ENCODE data around the gene CCDC192. TPM values are rescaled to one million over a fixed set of nuclear protein-coding genes. Genes with fewer than 3 reads are reported as not detected.

CCDC192 gene
- total and polyA plus RNA-seq, 2 of the 4 experiments (the other 2 are of a cell fraction) = not detected

DNA sequence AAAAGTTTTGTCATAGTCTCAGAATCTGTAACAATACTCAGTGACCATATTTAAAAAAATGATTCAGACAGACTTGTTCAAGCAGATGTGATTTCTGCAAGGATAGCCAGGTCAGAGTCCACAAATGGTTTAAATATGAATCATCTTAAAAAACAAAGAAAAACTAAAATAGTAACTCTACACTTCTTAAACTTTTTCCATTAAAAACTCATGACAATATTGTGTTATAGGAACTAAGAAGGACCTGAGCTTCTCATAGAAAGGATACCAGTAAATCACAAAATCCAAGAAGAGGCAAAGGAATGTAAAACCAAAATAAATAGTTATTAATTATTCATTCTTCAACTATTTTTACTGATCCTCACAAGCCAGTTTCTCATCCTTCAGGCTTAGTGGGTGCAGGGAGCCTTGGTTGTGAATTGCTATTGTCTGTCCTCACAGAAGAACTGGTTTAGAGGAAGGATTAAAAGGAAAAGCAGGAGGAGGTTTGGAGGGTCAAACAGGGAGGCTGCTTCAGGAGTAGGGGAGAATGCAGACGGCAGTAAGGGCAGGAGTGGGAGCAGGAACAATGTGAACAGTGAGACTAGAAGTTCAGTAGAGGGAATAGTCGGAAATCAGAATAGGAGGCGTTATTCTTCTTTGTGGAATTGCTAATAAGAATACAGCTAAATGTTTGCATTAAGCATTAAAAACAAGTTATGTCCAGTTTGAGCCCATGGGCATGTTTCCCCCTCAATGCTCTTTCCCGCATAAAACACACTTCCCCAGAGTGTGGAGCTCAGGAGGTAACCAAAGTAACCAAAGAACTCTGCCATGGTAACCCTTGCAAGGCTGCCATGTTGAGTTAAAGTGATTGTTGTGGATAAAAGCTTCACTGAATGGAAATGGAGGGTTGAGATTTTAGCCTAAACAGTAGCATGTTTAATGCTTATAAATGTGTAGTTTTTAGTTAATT lies 110.7 kb downstream of the CCDC192 start:
- H3K9me1 ChIP-seq (ENCODE audit: insufficient read depth, low read length) = no peaks in the 10 kb centered on the region
- peak overlapping the region; percentile 79 for H3K27ac ChIP-seq (ENCODE audit: insufficient read depth, low read length)
- H2BK20ac ChIP-seq (ENCODE audit: low read depth, low read length) = peak overlapping the region; percentile 99
- 70% methylated on average over 3 of the region's 4 CpGs; no CpG with 5 or more reads in 1 of the 2 experiments for WGBS, 2 experiments (ENCODE audit: extremely low coverage in 2 of 2, insufficient read length in 1 of 2)
- H2AK5ac ChIP-seq (ENCODE audit: low read depth, low read length) = peak overlapping the region; percentile 96
- peak overlapping the region; percentile 71 for H4K5ac ChIP-seq (ENCODE audit: low read depth, low read length)
- H3K9ac ChIP-seq (ENCODE audit: low read depth, low read length) = no peak overlapping the region; the same call in 1 of the 2 replicates
- ATAC-seq (ENCODE audit: low read depth) (peak; percentile 86), DNase-seq (peak; percentile 91)
- CTCF ChIA-PET = no interaction called here
- peak overlapping the region; percentile 95 for H3K4ac ChIP-seq (ENCODE audit: low read depth, low read length)
- H3K79me1 ChIP-seq (ENCODE audit: low read depth in 1 of 2, low read length in 2 of 2) = no peaks in the 10 kb centered on the region
- no peaks in the 10 kb centered on the region for H4K20me1 ChIP-seq (ENCODE audit: insufficient read depth, low read length)
- H3K36me3 ChIP-seq (ENCODE audit: control insufficient read depth, insufficient read depth, low read length) = no peaks in the 10 kb centered on the region
- in situ Hi-C loops (cut with MboI; ENCODE audit: low sequenced_read_pairs) = no loop called here
- H4K91ac ChIP-seq (ENCODE audit: insufficient read depth, low read depth, low read length) = peak overlapping the region; percentile 97
- POLR2A ChIA-PET (ENCODE audit: unreplicated experiment) = no interaction called here
- H3K4me3 ChIP-seq (ENCODE audit: insufficient read depth, low read depth, low read length) = no peak overlapping the region
- peak overlapping the region; percentile 88; the same call in 1 of the 2 replicates for H3K56ac ChIP-seq (ENCODE audit: extremely low read depth, insufficient read depth, low read length)
- BruUV-seq (replicated peaks) = no TSS peak
- peak overlapping the region; percentile 76 for H3K4me2 ChIP-seq (ENCODE audit: low read depth, low read length)
- H3K23ac ChIP-seq (ENCODE audit: low read depth, low read length) = peak overlapping the region; percentile 96
- no peaks in the 10 kb centered on the region for H3K27me3 ChIP-seq (ENCODE audit: control insufficient read depth, insufficient read depth, low read length)
- H3K14ac ChIP-seq (replicated peaks; ENCODE audit: low read depth, low read length) = peak overlapping the region; percentile 97
- peak overlapping the region; percentile 23 to 85; a peak in 3 of 4 replicates for H4K8ac ChIP-seq (ENCODE audit: low read depth in 2 of 2, low read length in 2 of 2)
- peaks cover 11% of the 10 kb centered on the region for H3K4me1 ChIP-seq (ENCODE audit: control insufficient read depth, insufficient read depth, low read length)
- peak overlapping the region; percentile 98 for H2BK15ac ChIP-seq (ENCODE audit: low read depth, low read length)
- H2AK9ac ChIP-seq (replicated peaks; ENCODE audit: low read depth, low read length, poor library complexity) = peak overlapping the region; percentile 67
- intact Hi-C loops (cut with micrococcal nuclease) = loop anchor here (5.0 kb wide), 1 partner anchor 48 kb away; no protein-coding TSS in a partner anchor
- H3K18ac ChIP-seq (ENCODE audit: low read depth, low read length) = peak overlapping the region; percentile 94
- H2AFZ ChIP-seq (replicated peaks; ENCODE audit: low read length, poor library complexity) = peak overlapping the region; percentile 81
- H3K9me3 ChIP-seq (ENCODE audit: control insufficient read depth, insufficient read depth, low read length) = no peaks in the 10 kb centered on the region
- H2BK120ac ChIP-seq (ENCODE audit: low read depth, low read length) = peak overlapping the region; percentile 99
- H2BK5ac ChIP-seq (ENCODE audit: low read depth, low read length, poor library complexity, severe bottlenecking) = peak overlapping the region; percentile 87
- dilution Hi-C loops (cut with HindIII; ENCODE audit: low sequenced_read_pairs, unreplicated experiment) = no loop called here
- TF ChIP-seq MXI1 (IDR thresholded peaks at IDR 0.05; ENCODE audit: borderline replicate concordance, low read depth, low read length) (no peak), SMC3 (IDR thresholded peaks at IDR 0.05; ENCODE audit: low read depth, low read length) (no peak), RAD21 (IDR thresholded peaks at IDR 0.05; ENCODE audit: low read length) (no peak), BHLHE40 (IDR thresholded peaks at IDR 0.05; ENCODE audit: low read depth, low read length) (no peak), USF2 (IDR thresholded peaks at IDR 0.05; ENCODE audit: low read depth, low read length) (no peak), MAFK (IDR thresholded peaks at IDR 0.05; ENCODE audit: low read depth, low read length) (no peak), ELK1 (IDR thresholded peaks at IDR 0.05; ENCODE audit: borderline replicate concordance, low read depth, low read length) (no peak), MAZ (IDR thresholded peaks at IDR 0.05; ENCODE audit: borderline replicate concordance, low read depth, low read length) (no peak), RCOR1 (IDR thresholded peaks at IDR 0.05; ENCODE audit: insufficient replicate concordance, low read length) (no peak), RFX5 (IDR thresholded peaks at IDR 0.05; ENCODE audit: low read depth, low read length) (no peak), CHD1 (IDR thresholded peaks at IDR 0.05; ENCODE audit: low read depth, low read length) (no peak), NFE2L2 (IDR thresholded peaks at IDR 0.05; ENCODE audit: low read depth, low read length) (no peak)
- TF ChIP-seq, protein P1, sequence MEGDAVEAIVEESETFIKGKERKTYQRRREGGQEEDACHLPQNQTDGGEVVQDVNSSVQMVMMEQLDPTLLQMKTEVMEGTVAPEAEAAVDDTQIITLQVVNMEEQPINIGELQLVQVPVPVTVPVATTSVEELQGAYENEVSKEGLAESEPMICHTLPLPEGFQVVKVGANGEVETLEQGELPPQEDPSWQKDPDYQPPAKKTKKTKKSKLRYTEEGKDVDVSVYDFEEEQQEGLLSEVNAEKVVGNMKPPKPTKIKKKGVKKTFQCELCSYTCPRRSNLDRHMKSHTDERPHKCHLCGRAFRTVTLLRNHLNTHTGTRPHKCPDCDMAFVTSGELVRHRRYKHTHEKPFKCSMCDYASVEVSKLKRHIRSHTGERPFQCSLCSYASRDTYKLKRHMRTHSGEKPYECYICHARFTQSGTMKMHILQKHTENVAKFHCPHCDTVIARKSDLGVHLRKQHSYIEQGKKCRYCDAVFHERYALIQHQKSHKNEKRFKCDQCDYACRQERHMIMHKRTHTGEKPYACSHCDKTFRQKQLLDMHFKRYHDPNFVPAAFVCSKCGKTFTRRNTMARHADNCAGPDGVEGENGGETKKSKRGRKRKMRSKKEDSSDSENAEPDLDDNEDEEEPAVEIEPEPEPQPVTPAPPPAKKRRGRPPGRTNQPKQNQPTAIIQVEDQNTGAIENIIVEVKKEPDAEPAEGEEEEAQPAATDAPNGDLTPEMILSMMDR (conservative IDR thresholded peaks at IDR 0.05; ENCODE audit: low read depth, low read length) = no peak

All from IMR-90 (cell line).